Measurements from ENCODE around the gene PTPN7. TPM values are rescaled to one million over a fixed set of nuclear protein-coding genes. Genes with fewer than 3 reads are reported as not detected.

PTPN7 gene
- total RNA-seq, 1 experiment from 2014 or later: not detected

- H3K36me3 Mint-ChIP-seq (ENCODE audit: insufficient read depth, unreplicated experiment): peaks cover 54% of the 10 kb centered on the region
- intact Hi-C loops (cut with micrococcal nuclease): loop anchor here (1.0 kb wide), 1 partner anchor 125 kb away; no protein-coding TSS in a partner anchor
- ChIA-PET CTCF (interaction anchor here (0.5 to 28.8 kb wide), 61 partner anchors 8 to 907 kb away, joined by 3 to 1380 read pairs (median 4); partner anchors contain the start of genes ARL8A, ELF3, GPR37L1 and RNPEP), POLR2A (interaction anchor here (0.8 to 2.2 kb wide), 6 partner anchors 9 to 214 kb away, joined by 3 to 6 read pairs (median 4); partner anchors contain the start of gene PPP1R12B)
- no peaks in the 10 kb centered on the region for H3K27me3 Mint-ChIP-seq (ENCODE audit: insufficient read depth, unreplicated experiment)
- H3K4me1 Mint-ChIP-seq (ENCODE audit: insufficient read depth, unreplicated experiment): peaks cover 8% of the 10 kb centered on the region
- no peaks in the 10 kb centered on the region for H3K9me3 Mint-ChIP-seq (ENCODE audit: unreplicated experiment)
- no peak overlapping the region for H3K27ac Mint-ChIP-seq (ENCODE audit: low read depth, unreplicated experiment)
- no peak for DNase-seq (ENCODE audit: unreplicated experiment)
- TF ChIP-seq CTCF (IDR thresholded peaks at IDR 0.05; ENCODE audit: unreplicated experiment): no peak
- no peak overlapping the region for H3K4me3 Mint-ChIP-seq (ENCODE audit: unreplicated experiment)
- no TSS peak for BruUV-seq (replicated peaks)
These were observed 25.7 kb downstream of the PTPN7 start for GRCh38 chr1:202134645-202135172.

- CTCF ChIA-PET: interaction anchor here (0.5 to 28.8 kb wide), 34 partner anchors 9 to 906 kb away, joined by 3 to 1380 read pairs (median 4); partner anchors contain the start of genes ELF3 and GPR37L1
- no peak overlapping the region for H3K27ac Mint-ChIP-seq (ENCODE audit: low read depth, unreplicated experiment)
- peaks cover 49% of the 10 kb centered on the region for H3K36me3 Mint-ChIP-seq (ENCODE audit: insufficient read depth, unreplicated experiment)
- DNase-seq (ENCODE audit: unreplicated experiment): no peak
- POLR2A ChIA-PET: interaction anchor here (2.2 kb wide), 1 partner anchor 10 kb away, joined by 6 read pairs; no protein-coding TSS in a partner anchor
- H3K4me1 Mint-ChIP-seq (ENCODE audit: insufficient read depth, unreplicated experiment): peaks cover 12% of the 10 kb centered on the region
- no peaks in the 10 kb centered on the region for H3K9me3 Mint-ChIP-seq (ENCODE audit: unreplicated experiment)
- H3K4me3 Mint-ChIP-seq (ENCODE audit: unreplicated experiment): no peak overlapping the region
- H3K27me3 Mint-ChIP-seq (ENCODE audit: insufficient read depth, unreplicated experiment): no peaks in the 10 kb centered on the region
- no TSS peak for BruUV-seq (replicated peaks)
- intact Hi-C loops (cut with micrococcal nuclease): no loop called here
- no peak for TF ChIP-seq CTCF (IDR thresholded peaks at IDR 0.05; ENCODE audit: unreplicated experiment)
These were observed 26.4 kb downstream of the PTPN7 start for GRCh38 chr1:202133989-202134388.

GRCh38 chr1:202133496-202133895 is 26.9 kb downstream of the PTPN7 start:
- CTCF ChIA-PET: interaction anchor here (0.6 to 28.8 kb wide), 7 partner anchors 9 to 299 kb away, joined by 3 to 1380 read pairs (median 4); partner anchors contain the start of genes ELF3 and GPR37L1
- POLR2A ChIA-PET: interaction anchor here (2.2 kb wide), 1 partner anchor 10 kb away, joined by 6 read pairs; no protein-coding TSS in a partner anchor
- Mint-ChIP-seq H3K4me1 (ENCODE audit: insufficient read depth, unreplicated experiment) (peaks cover 12% of the 10 kb centered on the region), H3K27me3 (ENCODE audit: insufficient read depth, unreplicated experiment) (no peaks in the 10 kb centered on the region), H3K27ac (ENCODE audit: low read depth, unreplicated experiment) (no peak overlapping the region), H3K4me3 (ENCODE audit: unreplicated experiment) (no peak overlapping the region), H3K36me3 (ENCODE audit: insufficient read depth, unreplicated experiment) (peaks cover 44% of the 10 kb centered on the region), H3K9me3 (ENCODE audit: unreplicated experiment) (no peaks in the 10 kb centered on the region)
- intact Hi-C loops (cut with micrococcal nuclease): no loop called here
- no peak for TF ChIP-seq CTCF (IDR thresholded peaks at IDR 0.05; ENCODE audit: unreplicated experiment)
- BruUV-seq (replicated peaks): no TSS peak
- DNase-seq (ENCODE audit: unreplicated experiment): no peak

GRCh38 chr1:202133001-202133400 is 27.4 kb downstream of the PTPN7 start:
- Mint-ChIP-seq H3K27ac (ENCODE audit: low read depth, unreplicated experiment) (no peak overlapping the region), H3K4me3 (ENCODE audit: unreplicated experiment) (no peak overlapping the region), H3K9me3 (ENCODE audit: unreplicated experiment) (no peaks in the 10 kb centered on the region), H3K36me3 (ENCODE audit: insufficient read depth, unreplicated experiment) (peaks cover 44% of the 10 kb centered on the region), H3K4me1 (ENCODE audit: insufficient read depth, unreplicated experiment) (peaks cover 12% of the 10 kb centered on the region), H3K27me3 (ENCODE audit: insufficient read depth, unreplicated experiment) (no peaks in the 10 kb centered on the region)
- intact Hi-C loops (cut with micrococcal nuclease): no loop called here
- DNase-seq (ENCODE audit: unreplicated experiment): no peak
- ChIA-PET POLR2A (interaction anchor here (1.5 to 2.2 kb wide), 2 partner anchors 10 to 11 kb away, joined by 6 read pairs; no protein-coding TSS in a partner anchor), CTCF (interaction anchor here (0.6 to 28.8 kb wide), 7 partner anchors 9 to 299 kb away, joined by 3 to 1380 read pairs (median 3); partner anchors contain the start of genes ELF3 and GPR37L1)
- no TSS peak for BruUV-seq (replicated peaks)
- no peak for TF ChIP-seq CTCF (IDR thresholded peaks at IDR 0.05; ENCODE audit: unreplicated experiment)

Measured in MCF 10A (cell line).